SU-DHL-6 (cell line): ENCODE data around the gene FAM163A.

ENCODE experiments used
- H2AFZ ChIP-seq: fragments of 200-600 bp; sonication (generic); 2 replicates; pipeline ENCODE4 v1.6.1; 2014; ENCODE audit warnings: low read depth, mild to moderate bottlenecking, moderate library complexity, mixed read lengths, antibody characterized with exemption, low read length; ENCODE audit not compliant: severe bottlenecking
- H3F3A ChIP-seq: fragments of 200-600 bp; shearing (Covaris generic); 2 replicates; pipeline ENCODE4 v1.6.0; 2016; ENCODE audit warnings: antibody characterized with exemption, mild to moderate bottlenecking; ENCODE audit not compliant: insufficient read depth
- H3K27ac ChIP-seq: fragments of 200-600 bp; sonication (generic); 2 replicates; pipeline ENCODE4 v1.5.1; 2016; ENCODE audit warnings: low read depth, mild to moderate bottlenecking, low read length, moderate library complexity, mixed read lengths
- H3K27me3 ChIP-seq: fragments of 200-600 bp; sonication (generic), shearing (Covaris generic); 2 replicates; pipeline ENCODE4 v1.6.0; 2014; ENCODE audit warnings: mild to moderate bottlenecking, low read length
- H3K36me3 ChIP-seq: fragments of 200-600 bp; sonication (generic); 2 replicates; pipeline ENCODE4 v1.6.1; 2014; ENCODE audit warnings: mild to moderate bottlenecking, low read length, mixed read lengths
- H3K4me2 ChIP-seq: fragments of 300-600, 200-600 bp; shearing (Covaris generic), sonication (generic); 2 replicates; pipeline ENCODE4 v1.6.0; 2014; ENCODE audit warnings: low read length, low read depth, mild to moderate bottlenecking; ENCODE audit not compliant: poor library complexity, severe bottlenecking
- H3K4me3 ChIP-seq: fragments of 200-600 bp; sonication (generic); 2 replicates; pipeline ENCODE4 v1.5.1; 2014; ENCODE audit warnings: antibody characterized with exemption, low read length, mild to moderate bottlenecking, mixed read lengths; ENCODE audit not compliant: insufficient read depth, poor library complexity, severe bottlenecking
- H3K79me2 ChIP-seq: fragments of 200-600 bp; sonication (generic); 2 replicates; pipeline ENCODE4 v1.6.1; 2014; ENCODE audit warnings: mild to moderate bottlenecking, low read length, moderate library complexity; ENCODE audit not compliant: insufficient read depth
- H3K9ac ChIP-seq: fragments of 200-600 bp; sonication (generic); 2 replicates; pipeline ENCODE4 v1.7.0; 2014; ENCODE audit warnings: mild to moderate bottlenecking, low read length
- H3K9me2 ChIP-seq: fragments of 200-600 bp; sonication (generic); replicated peaks from 2 replicates; pipeline ENCODE4 v1.6.1; 2014; ENCODE audit warnings: low read length; ENCODE audit not compliant: insufficient read depth
- H3K9me3 ChIP-seq: fragments of 200-600 bp; sonication (generic); 2 replicates; pipeline ENCODE4 v1.6.1; 2014; ENCODE audit warnings: low read length, mixed read lengths; ENCODE audit not compliant: insufficient read depth
- H4K20me1 ChIP-seq: fragments of 200-600 bp; sonication (generic); 2 replicates; pipeline ENCODE4 v1.6.1; 2014; ENCODE audit warnings: low read depth, mild to moderate bottlenecking, antibody characterized with exemption, low read length, moderate library complexity, mixed read lengths
- CTCF ChIP-seq: fragments of 200-600 bp; sonication (generic); IDR thresholded peaks from one replicate; pipeline ENCODE4 v1.5.1; 2017; ENCODE audit warnings: antibody characterized with exemption, mild to moderate bottlenecking, low read length, moderate library complexity; ENCODE audit not compliant: insufficient read depth, poor library complexity, severe bottlenecking
- EZH2phosphoT487 ChIP-seq: fragments of 200-600 bp; sonication (generic), shearing (Covaris generic); conservative IDR thresholded peaks from 2 replicates; pipeline ENCODE4 v1.6.1; 2018; ENCODE audit warnings: mild to moderate bottlenecking, antibody characterized with exemption, low read length, moderate library complexity, mixed read lengths

Gene FAM163A

DNA sequence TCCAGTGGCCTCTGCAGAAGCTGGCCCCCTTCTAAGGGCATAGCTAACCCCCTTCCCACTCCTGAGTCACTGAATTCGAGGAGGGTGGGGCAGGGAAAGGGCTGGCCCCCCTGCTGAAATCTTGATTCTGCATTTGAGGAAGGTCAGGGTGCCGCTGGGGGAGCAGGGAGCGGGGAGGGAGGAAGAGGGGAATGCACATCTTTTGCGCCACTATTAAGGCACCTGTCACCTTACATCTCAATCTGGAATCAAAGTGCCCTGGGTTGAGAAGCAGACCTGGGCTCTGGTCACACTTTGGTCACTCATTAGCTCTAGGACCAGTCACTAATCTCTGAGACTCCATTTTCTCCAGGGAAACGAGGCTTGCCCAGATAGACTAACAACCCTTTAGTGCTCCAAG, 72.5 kb downstream of the FAM163A start:
- no peaks in the 10 kb centered on the region for H3F3A ChIP-seq
- H3K27me3 ChIP-seq = no peaks in the 10 kb centered on the region
- no peaks in the 10 kb centered on the region for H4K20me1 ChIP-seq
- peak overlapping the region; percentile 69 for H2AFZ ChIP-seq
- no peak overlapping the region for H3K27ac ChIP-seq
- TF ChIP-seq EZH2phosphoT487 (no peak), CTCF (no peak)
- peak overlapping the region; percentile 49 for H3K4me3 ChIP-seq
- H3K9me2 ChIP-seq = no peaks in the 10 kb centered on the region
- peak overlapping the region; percentile 56 for H3K4me2 ChIP-seq
- H3K9me3 ChIP-seq = no peaks in the 10 kb centered on the region
- H3K36me3 ChIP-seq = no peaks in the 10 kb centered on the region
- H3K9ac ChIP-seq = peak overlapping the region; percentile 44
- H3K79me2 ChIP-seq = no peaks in the 10 kb centered on the region

DNA sequence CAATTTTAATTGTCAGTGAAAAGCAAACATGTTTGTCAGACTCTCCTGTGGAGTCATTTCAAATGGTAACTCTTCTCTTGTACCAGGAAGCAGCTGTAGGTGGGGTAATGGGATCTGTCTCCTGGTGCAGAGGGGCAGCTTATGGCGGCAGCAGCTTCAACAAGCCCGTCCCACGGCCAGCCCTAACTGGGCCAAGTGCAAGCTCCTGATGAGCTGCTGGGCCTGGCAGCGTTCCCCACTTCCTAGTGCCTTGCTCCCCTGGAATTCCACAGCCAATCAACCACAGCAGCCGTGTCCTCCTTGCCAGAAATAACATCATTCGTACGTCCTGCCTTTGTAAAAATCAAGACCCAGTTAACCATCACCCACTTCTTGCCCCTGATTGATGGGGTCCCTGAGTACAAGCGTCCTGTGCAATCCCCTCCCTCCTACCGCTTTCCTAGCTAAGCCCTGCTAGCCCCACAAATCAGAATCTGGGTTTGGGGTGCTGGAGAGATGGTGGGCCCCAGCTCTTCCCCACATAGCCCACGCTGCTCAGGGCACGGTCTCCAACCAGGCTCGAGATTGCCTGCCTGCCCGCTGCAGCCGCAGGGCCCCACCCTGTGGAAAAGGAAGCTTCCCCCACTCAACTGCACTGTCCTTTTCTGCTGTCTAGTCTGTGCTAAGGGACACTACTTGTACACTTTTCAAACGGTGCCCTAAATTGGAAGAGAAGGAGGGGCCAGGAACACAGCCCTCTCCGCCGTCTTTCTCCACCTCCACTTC, 73.3 kb downstream of the FAM163A start:
- no peak overlapping the region for H2AFZ ChIP-seq
- TF ChIP-seq CTCF (no peak), EZH2phosphoT487 (no peak)
- no peak overlapping the region for H3K4me2 ChIP-seq

GRCh38 chr1:179817056-179817455, 74.0 kb downstream of the FAM163A start:
- Histone ChIP-seq H3K4me2 (no peak overlapping the region), H3F3A (no peaks in the 10 kb centered on the region), H3K9me2 (no peaks in the 10 kb centered on the region), H4K20me1 (no peaks in the 10 kb centered on the region), H2AFZ (no peak overlapping the region), H3K4me3 (no peak overlapping the region), H3K27me3 (no peaks in the 10 kb centered on the region), H3K9ac (no peak overlapping the region), H3K36me3 (no peaks in the 10 kb centered on the region), H3K27ac (no peak overlapping the region), H3K9me3 (no peaks in the 10 kb centered on the region), H3K79me2 (no peaks in the 10 kb centered on the region)
- TF ChIP-seq CTCF (no peak), EZH2phosphoT487 (no peak)

More for the DNA sequence above, 73.3 kb downstream of the FAM163A start:
- Histone ChIP-seq H3K9ac (no peak overlapping the region), H3F3A (no peaks in the 10 kb centered on the region), H3K79me2 (no peaks in the 10 kb centered on the region), H3K27me3 (no peaks in the 10 kb centered on the region), H4K20me1 (no peaks in the 10 kb centered on the region), H3K4me3 (no peak overlapping the region), H3K27ac (no peak overlapping the region), H3K36me3 (no peaks in the 10 kb centered on the region), H3K9me2 (no peaks in the 10 kb centered on the region), H3K9me3 (no peaks in the 10 kb centered on the region)
